Measurements from ENCODE around the gene KIF21B.

DNA sequence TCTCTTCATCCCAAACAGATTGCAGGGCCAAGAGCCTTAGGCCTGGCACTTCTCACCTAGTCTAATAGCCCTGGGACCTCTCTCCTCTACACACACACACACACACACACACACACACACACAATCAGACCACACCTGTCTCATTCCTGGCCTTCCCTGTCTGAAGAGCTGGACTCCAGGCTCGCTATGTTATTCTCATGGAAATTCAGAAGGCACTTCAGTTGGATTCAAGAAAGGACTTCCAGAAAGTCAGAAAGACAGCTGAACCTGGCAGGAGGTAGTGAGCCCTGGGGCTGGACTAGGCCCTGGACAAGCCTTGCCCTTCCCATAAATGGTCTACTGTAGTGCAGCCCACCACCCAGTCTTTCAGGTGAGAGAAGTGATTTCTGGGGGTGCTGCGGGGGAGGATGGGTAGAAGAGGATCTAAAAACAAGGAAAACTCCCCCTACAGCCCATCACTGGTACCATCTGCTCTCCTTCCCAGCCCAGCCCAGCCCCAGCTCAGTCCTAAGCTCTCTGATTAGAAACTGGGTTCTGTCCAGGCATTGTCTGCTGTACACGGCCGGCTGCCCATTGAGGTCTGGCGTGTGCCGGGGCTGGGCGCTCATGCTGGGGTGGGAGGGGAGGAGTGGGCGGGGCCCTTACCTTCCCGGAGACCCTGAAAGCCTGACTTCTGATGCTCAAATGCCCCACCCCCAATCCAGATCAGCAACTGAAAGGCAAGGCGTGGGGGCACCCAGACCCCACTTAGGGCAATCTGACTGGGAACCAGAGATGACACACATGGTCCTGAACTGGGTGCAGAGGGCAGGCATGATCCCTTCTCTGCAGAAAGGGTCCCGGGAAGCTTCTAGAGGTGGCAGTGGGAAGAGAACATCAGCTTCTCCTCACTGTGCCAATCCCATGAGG lies 2.5 kb downstream of the KIF21B start:
- TF ChIP-seq, protein P1, sequence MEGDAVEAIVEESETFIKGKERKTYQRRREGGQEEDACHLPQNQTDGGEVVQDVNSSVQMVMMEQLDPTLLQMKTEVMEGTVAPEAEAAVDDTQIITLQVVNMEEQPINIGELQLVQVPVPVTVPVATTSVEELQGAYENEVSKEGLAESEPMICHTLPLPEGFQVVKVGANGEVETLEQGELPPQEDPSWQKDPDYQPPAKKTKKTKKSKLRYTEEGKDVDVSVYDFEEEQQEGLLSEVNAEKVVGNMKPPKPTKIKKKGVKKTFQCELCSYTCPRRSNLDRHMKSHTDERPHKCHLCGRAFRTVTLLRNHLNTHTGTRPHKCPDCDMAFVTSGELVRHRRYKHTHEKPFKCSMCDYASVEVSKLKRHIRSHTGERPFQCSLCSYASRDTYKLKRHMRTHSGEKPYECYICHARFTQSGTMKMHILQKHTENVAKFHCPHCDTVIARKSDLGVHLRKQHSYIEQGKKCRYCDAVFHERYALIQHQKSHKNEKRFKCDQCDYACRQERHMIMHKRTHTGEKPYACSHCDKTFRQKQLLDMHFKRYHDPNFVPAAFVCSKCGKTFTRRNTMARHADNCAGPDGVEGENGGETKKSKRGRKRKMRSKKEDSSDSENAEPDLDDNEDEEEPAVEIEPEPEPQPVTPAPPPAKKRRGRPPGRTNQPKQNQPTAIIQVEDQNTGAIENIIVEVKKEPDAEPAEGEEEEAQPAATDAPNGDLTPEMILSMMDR (IDR thresholded peaks at IDR 0.05), result peak in 1 of 6 experiments; percentile 14
- no peak for TF ChIP-seq POLR2A (IDR thresholded peaks at IDR 0.05)

All from thyroid gland (tissue), 4 donors.